Loucy (cell line): ENCODE data around the gene DRGX.

Source experiments
- H2AFZ ChIP-seq: fragments of 200-600 bp; sonication (generic); 2 replicates; pipeline ENCODE4 v1.6.0; 2016; ENCODE audit warnings: antibody characterized with exemption, mild to moderate bottlenecking, low read length, moderate library complexity
- H3F3A ChIP-seq: fragments of 200-600 bp; 2 replicates; pipeline ENCODE4 v1.6.0; 2016; ENCODE audit warnings: antibody characterized with exemption, low read depth, mild to moderate bottlenecking
- H3K27me3 ChIP-seq: fragments of 200-600 bp; sonication (generic); 2 replicates; pipeline ENCODE4 v1.6.1; 2014; ENCODE audit warnings: low read length, mild to moderate bottlenecking; ENCODE audit not compliant: insufficient read depth, poor library complexity, severe bottlenecking
- H3K36me3 ChIP-seq: fragments of 200-600 bp; sonication (generic); 2 replicates; pipeline ENCODE4 v1.6.1; 2016; ENCODE audit warnings: low read length; ENCODE audit not compliant: insufficient read depth
- H3K4me1 ChIP-seq: fragments of 200-600 bp; sonication (generic); 2 replicates; pipeline ENCODE4 v1.5.1; 2014; ENCODE audit warnings: low read length, mild to moderate bottlenecking; ENCODE audit not compliant: insufficient read depth, poor library complexity, severe bottlenecking
- H3K4me2 ChIP-seq: fragments of 200-600 bp; sonication (generic); 2 replicates; pipeline ENCODE4 v1.6.0; 2014; ENCODE audit warnings: antibody characterized with exemption, low read length, low read depth, mild to moderate bottlenecking; ENCODE audit not compliant: poor library complexity, severe bottlenecking
- H3K4me3 ChIP-seq: fragments of 200-600 bp; sonication (generic); 2 replicates; pipeline ENCODE4 v1.5.1; 2014; ENCODE audit warnings: low read length, mild to moderate bottlenecking, mixed read lengths; ENCODE audit not compliant: poor library complexity, severe bottlenecking
- H3K79me2 ChIP-seq: fragments of 200-600 bp; sonication (generic); 2 replicates; pipeline ENCODE4 v1.6.1; 2014; ENCODE audit warnings: low read length; ENCODE audit not compliant: insufficient read depth
- H3K9ac ChIP-seq: fragments of 200-600 bp; sonication (generic); 2 replicates; pipeline ENCODE4 v1.6.0; 2014; ENCODE audit warnings: mild to moderate bottlenecking, low read depth, low read length, moderate library complexity; ENCODE audit not compliant: poor library complexity, severe bottlenecking
- H3K9me2 ChIP-seq: fragments of 200-600 bp; sonication (generic); replicated peaks from 2 replicates; pipeline ENCODE4 v1.6.1; 2016; ENCODE audit warnings: low read depth, low read length, mixed read lengths
- H3K9me3 ChIP-seq: fragments of 200-600 bp; sonication (generic); 2 replicates; pipeline ENCODE4 v1.6.1; 2014; ENCODE audit warnings: mild to moderate bottlenecking, antibody characterized with exemption, low read length, low read depth; ENCODE audit not compliant: insufficient read depth
- H4K20me1 ChIP-seq: fragments of 200-600 bp; sonication (generic); 2 replicates; pipeline ENCODE4 v1.6.0; 2014; ENCODE audit warnings: antibody characterized with exemption, low read length, mild to moderate bottlenecking; ENCODE audit not compliant: insufficient read depth, poor library complexity, severe bottlenecking
- CTCF ChIP-seq: fragments of 200-600 bp; sonication (generic); conservative IDR thresholded peaks from 2 replicates; pipeline ENCODE4 v1.5.1; 2014; ENCODE audit warnings: mild to moderate bottlenecking, antibody characterized with exemption, low read length
- EZH2phosphoT487 ChIP-seq: fragments of 200-600 bp; IDR thresholded peaks from 2 replicates; pipeline ENCODE4 v1.6.1; 2018; ENCODE audit warnings: antibody characterized with exemption, mild to moderate bottlenecking, moderate library complexity, borderline replicate concordance

Gene DRGX

DNA sequence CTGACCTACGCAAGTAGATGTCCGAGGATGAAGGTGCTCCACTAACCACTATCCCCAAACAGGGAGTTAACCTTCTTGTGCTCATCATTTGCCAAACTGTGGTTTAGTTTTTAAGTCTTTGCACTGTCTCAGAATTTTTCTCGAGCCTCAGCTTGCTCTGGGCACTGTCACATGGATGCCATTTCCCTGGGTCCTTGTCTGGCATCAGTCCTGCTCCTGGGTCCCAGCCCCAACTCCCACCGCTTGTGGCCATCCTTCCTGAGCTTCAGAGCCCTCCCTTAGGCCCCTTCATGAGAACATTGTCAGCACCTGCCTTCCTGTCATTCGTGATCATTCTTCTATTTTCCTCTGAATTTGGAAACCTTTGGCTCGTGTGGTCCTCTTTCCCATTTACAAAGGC lies 63.1 kb downstream of the DRGX start:
- H3K9me2 ChIP-seq = no peaks in the 10 kb centered on the region
- TF ChIP-seq CTCF (no peak), EZH2phosphoT487 (no peak)
- no peaks in the 10 kb centered on the region for H3F3A ChIP-seq
- no peaks in the 10 kb centered on the region for H3K36me3 ChIP-seq
- H4K20me1 ChIP-seq = no peaks in the 10 kb centered on the region
- no peak overlapping the region for H3K4me2 ChIP-seq
- no peak overlapping the region for H2AFZ ChIP-seq
- H3K4me3 ChIP-seq = no peak overlapping the region
- H3K79me2 ChIP-seq = no peaks in the 10 kb centered on the region
- H3K9me3 ChIP-seq = peaks cover 7% of the 10 kb centered on the region; the same call in 1 of the 2 replicates
- H3K27me3 ChIP-seq = peaks cover 86% of the 10 kb centered on the region
- peaks cover 6% of the 10 kb centered on the region for H3K4me1 ChIP-seq
- no peak overlapping the region for H3K9ac ChIP-seq

DNA sequence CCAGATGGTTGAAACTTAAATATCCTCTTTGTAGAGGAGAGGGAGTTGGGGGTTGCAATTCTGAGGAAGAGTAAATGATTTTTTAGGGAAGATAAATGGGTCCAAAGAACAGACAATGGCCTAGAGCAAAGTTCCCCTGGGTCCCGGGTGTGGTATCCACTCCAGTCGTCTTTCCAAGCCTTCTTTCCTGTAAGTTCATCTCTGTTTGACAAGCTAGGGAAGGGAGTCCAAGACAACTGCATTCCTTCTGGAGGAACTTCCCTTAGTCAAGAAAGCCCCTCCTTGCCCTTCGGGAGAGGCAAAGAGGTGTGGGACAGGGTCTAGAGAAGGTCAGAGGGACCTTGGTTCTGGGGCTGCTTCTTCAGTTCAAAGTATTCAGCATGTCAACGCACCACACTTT lies 63.6 kb downstream of the DRGX start:
- no peaks in the 10 kb centered on the region for H3F3A ChIP-seq
- H4K20me1 ChIP-seq = no peaks in the 10 kb centered on the region
- no peak overlapping the region for H3K4me2 ChIP-seq
- H3K36me3 ChIP-seq = no peaks in the 10 kb centered on the region
- H3K4me1 ChIP-seq = peaks cover 6% of the 10 kb centered on the region
- peaks cover 7% of the 10 kb centered on the region; the same call in 1 of the 2 replicates for H3K9me3 ChIP-seq
- no peak overlapping the region for H2AFZ ChIP-seq
- H3K9ac ChIP-seq = no peak overlapping the region
- TF ChIP-seq EZH2phosphoT487 (no peak), CTCF (no peak)
- no peak overlapping the region for H3K4me3 ChIP-seq
- no peaks in the 10 kb centered on the region for H3K79me2 ChIP-seq
- peaks cover 81% of the 10 kb centered on the region for H3K27me3 ChIP-seq
- H3K9me2 ChIP-seq = no peaks in the 10 kb centered on the region

GRCh38 chr10:49331431-49331830 lies 64.5 kb downstream of the DRGX start:
- no peak for TF ChIP-seq CTCF
- TF ChIP-seq EZH2phosphoT487 = no peak
- H3K4me3 ChIP-seq = no peak overlapping the region
- no peaks in the 10 kb centered on the region for H3K36me3 ChIP-seq
- H3K9me3 ChIP-seq = peaks cover 7% of the 10 kb centered on the region; the same call in 1 of the 2 replicates
- no peak overlapping the region for H2AFZ ChIP-seq
- H3K9ac ChIP-seq = no peak overlapping the region
- no peaks in the 10 kb centered on the region for H3F3A ChIP-seq
- H3K79me2 ChIP-seq = no peaks in the 10 kb centered on the region
- H3K4me1 ChIP-seq = peaks cover 6% of the 10 kb centered on the region
- peaks cover 72% of the 10 kb centered on the region for H3K27me3 ChIP-seq
- H3K9me2 ChIP-seq = no peaks in the 10 kb centered on the region
- no peaks in the 10 kb centered on the region for H4K20me1 ChIP-seq
- H3K4me2 ChIP-seq = no peak overlapping the region
